ENCODE measurements around the gene TMEM174.

- TF ChIP-seq CTCF (conservative IDR thresholded peaks at IDR 0.05; ENCODE audit: low read length), result no peak
- no peak for TF ChIP-seq EZH2phosphoT487 (IDR thresholded peaks at IDR 0.05; ENCODE audit: borderline replicate concordance)
Measured at GRCh38 chr5:73151766-73152410, 21.1 kb upstream of the TMEM174 start.
